ENCODE data around the gene DOC2A.
"Not testable (repeated sequence)": the region's sequence is repeated elsewhere in the genome, so short reads cannot be mapped to it uniquely, and the experiment has no call there.

DOC2A gene

DNA sequence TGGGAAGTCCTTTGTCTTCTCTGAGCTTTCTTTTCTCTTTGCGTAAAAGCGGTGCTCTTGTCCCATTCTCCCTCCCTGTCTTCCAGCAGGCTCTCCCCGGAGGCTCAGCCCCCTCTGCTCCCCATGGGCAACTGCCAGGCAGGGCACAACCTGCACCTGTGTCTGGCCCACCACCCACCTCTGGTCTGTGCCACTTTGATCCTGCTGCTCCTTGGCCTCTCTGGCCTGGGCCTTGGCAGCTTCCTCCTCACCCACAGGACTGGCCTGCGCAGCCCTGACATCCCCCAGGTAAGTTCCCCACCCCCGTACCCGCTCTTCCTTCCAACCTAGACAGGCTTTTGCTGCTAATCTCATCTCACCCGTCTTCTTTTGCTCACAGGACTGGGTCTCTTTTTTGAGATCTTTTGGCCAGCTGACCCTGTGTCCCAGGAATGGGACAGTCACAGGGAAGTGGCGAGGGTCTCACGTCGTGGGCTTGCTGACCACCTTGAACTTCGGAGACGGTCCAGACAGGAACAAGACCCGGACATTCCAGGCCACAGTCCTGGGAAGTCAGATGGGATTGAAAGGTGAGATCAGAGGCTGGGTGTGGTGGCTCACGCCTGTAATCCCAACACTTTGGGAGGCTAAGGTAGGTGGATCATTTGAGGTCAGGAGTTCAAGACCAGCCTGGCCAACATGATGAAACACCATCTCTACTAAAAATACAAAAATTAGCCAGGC, 47.6 kb downstream of the DOC2A start:
- DNase-seq, result no peak

DNA sequence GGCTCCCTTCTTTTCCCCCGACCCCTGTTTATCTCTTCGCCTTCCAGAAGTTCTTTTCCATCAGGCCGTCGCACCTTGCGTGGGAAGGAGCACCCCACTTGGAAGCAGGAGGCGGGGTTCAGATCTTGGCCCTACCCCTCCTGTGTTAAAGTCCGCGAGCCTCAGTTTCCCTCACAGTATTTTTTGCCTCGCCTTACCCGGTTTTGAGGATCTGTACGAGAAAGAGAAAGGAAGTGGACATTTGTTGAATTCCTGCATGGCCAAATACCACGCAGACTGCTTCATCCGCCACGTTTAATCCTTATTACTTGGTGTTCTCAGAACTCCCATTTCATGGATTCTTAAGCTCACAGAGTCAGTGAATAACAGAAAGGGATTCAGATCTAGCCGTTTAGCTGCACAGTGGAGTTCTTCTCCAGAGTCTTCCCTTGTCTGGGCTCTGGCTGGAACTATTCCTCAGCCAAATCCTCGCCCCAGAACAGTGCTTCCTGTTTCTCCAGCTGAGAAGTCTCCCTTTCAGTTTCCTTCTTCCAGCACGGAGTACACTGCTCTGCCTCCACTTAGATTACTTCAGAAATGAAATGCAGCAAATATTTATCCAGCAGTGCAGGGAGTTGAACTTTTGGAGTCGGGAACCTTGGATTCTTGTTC, 48.4 kb downstream of the DOC2A start:
- DNase-seq, result no peak

DNA sequence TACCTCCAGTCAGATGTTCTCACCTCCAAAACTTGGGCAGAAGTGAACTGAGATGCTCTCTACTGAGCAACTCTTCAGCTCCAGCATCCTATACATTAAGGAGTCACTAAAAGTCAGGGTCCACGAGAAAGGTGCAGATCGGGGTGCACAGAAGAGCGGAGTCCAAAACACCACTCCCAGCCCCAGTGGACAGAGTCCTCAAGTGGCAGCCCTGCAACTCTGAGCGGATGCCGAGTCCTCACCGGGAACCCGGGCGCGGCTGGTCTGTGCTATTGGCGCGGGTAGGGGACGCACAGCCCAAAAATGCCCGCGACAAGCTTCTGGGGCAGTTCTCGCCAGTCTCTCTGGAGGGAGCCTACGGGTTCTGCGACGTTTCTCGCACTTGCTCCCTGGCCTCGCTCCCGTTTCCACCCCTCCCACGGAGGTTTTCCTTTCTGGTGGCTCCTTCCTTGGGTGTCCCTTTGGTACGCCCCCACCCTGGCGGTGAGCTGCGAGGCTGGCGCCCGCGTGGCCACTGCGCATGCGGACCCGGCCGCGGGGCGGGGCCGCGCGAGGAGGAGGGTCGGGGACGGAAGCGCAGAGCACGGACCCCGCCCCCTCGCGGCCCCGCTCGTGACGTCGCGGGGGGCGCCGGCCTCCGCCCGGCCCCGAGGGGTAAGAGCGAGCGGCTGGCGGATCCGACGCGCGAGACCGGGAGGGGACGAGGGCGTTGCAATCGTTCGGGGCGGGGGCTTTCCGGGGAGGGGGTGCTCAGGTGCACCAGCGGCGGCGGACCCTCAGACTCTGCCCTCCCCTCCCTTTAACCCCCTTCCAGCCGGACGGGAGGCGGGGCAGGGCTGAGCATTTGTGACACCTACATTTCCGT, 49.1 kb downstream of the DOC2A start, which contains the start of gene TMEM219:
TSS of gene TMEM219 (plus strand) at position 601 of the 865 bp plus-strand sequence. CDS start 1,065 bp downstream, outside the sequence.
- peak; percentile 95 for DNase-seq

DNA sequence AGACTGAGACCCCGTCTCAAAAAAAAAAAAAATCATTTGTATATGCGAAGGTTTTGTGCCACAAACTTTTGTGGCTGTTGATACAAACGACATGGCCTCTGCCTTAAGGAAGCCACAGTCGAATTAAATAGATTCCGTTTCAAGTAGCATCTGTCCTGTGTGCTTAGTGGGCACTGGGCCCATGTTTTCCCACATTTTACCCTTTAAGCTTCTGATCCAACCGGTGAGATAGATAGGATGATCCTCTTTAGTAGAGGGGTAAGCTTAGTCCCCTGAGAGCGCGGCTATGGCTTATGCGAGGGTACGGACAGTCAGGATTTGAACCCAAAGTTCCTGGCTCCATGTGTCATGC, 49.7 kb downstream of the DOC2A start:
- DNase-seq, result no peak

GRCh38 chr16:29959821-29960220, 51.0 kb downstream of the DOC2A start:
- not testable (repeated sequence) for DNase-seq

GRCh38 chr16:29959293-29959692, 51.5 kb downstream of the DOC2A start:
- DNase-seq, result no peak

DNA sequence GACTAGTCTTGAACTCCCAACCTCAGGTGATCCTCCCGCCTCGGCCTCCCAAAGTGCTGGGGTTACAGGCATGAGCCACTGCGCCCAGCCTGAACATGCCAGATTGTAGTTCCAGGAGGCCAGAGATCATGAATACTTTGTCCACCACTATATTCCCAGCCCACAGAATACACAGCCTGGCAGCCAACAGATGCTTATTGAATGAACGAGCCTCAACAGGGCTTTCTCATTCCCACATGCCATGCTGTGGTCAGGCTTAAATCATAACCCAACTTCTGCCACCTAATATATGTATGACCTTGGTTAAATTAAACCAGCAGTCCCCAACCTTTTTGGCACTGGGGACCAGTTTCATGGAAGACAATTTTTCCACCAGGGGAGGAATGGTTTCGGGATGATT, 52.1 kb downstream of the DOC2A start:
- no peak for DNase-seq

All from stimulated activated CD8-positive, alpha-beta memory T cell treated with anti-CD3 and anti-CD28 coated beads, Interleukin-4, amount 100 ng/mL, for 48 hours (primary cell).